HepG2 (cell line): ENCODE measurements around the gene PPAN. TPM values are rescaled to one million over a fixed set of nuclear protein-coding genes. Genes with fewer than 3 reads are reported as not detected.

ENCODE experiments used
- BRD4 ChIP-seq: sonication (generic); formaldehyde crosslinking; IDR thresholded peaks from 2 replicates; pipeline ENCODE4 v1.4.0; 2020; ENCODE audit warnings: missing genetic modification reagents
- CCAR2 ChIP-seq: fragments of 200-400 bp; formaldehyde crosslinking; optimal IDR thresholded peaks from 2 replicates; pipeline ENCODE3; 2018; ENCODE audit warnings: low read depth, mild to moderate bottlenecking, low read length, moderate library complexity
- ESRRA ChIP-seq: sonication (generic); formaldehyde crosslinking; IDR thresholded peaks from 2 replicates; pipeline ENCODE4 v1.5.1; 2020; ENCODE audit warnings: mild to moderate bottlenecking, low read depth, missing genetic modification reagents
- GATA4 ChIP-seq: sonication (generic); IDR thresholded peaks from 2 replicates; pipeline ENCODE4 v1.6.1; 2016; ENCODE audit warnings: antibody characterized with exemption, low read depth, borderline replicate concordance
- HDAC2 ChIP-seq: sonication (generic); formaldehyde crosslinking; IDR thresholded peaks from 2 replicates; pipeline ENCODE4 v1.4.0; 2020; ENCODE audit warnings: missing genetic modification reagents
- HNF4G ChIP-seq, 2 experiments: sonication (generic) in 1 of 2; formaldehyde crosslinking in 1 of 2; IDR thresholded peaks; 2 replicates each; pipeline versions ENCODE4 v1.4.0 to v1.6.1; 2011 to 2020; ENCODE audit warnings: borderline replicate concordance in 2 of 2, low read depth in 2 of 2, mild to moderate bottlenecking in 2 of 2, low read length in 1 of 2, missing genetic modification reagents in 1 of 2, moderate library complexity in 1 of 2
- KDM1A ChIP-seq: IDR thresholded peaks from 2 replicates; pipeline ENCODE4 v1.6.1; 2016; ENCODE audit warnings: missing compliant biosample characterization
- KDM6A ChIP-seq: IDR thresholded peaks from 2 replicates; pipeline ENCODE4 v1.6.1; 2016; ENCODE audit warnings: low read depth
- POGZ ChIP-seq: sonication (generic); formaldehyde crosslinking; IDR thresholded peaks from 2 replicates; pipeline ENCODE4 v1.4.0; 2020; ENCODE audit warnings: mild to moderate bottlenecking, missing genetic modification reagents
- RARA ChIP-seq: IDR thresholded peaks from 2 replicates; pipeline ENCODE4 v1.6.1; 2016; ENCODE audit warnings: missing genetic modification reagents, missing compliant biosample characterization
- SIX1 ChIP-seq: sonication (generic); formaldehyde crosslinking; IDR thresholded peaks from 2 replicates; pipeline ENCODE4 v1.4.0; 2020; ENCODE audit warnings: missing genetic modification reagents, borderline replicate concordance
- TCF7 ChIP-seq: sonication (generic); IDR thresholded peaks from 2 replicates; pipeline ENCODE4 v1.6.1; 2016; ENCODE audit warnings: antibody characterized with exemption, low read depth
- TEAD3 ChIP-seq: optimal IDR thresholded peaks from 2 replicates; pipeline ENCODE3; 2016; ENCODE audit warnings: borderline replicate concordance
- U2AF1 ChIP-seq: fragments of 200-400 bp; formaldehyde crosslinking; optimal IDR thresholded peaks from 2 replicates; pipeline ENCODE3; 2017; ENCODE audit warnings: mild to moderate bottlenecking, low read depth, low read length
- XBP1 ChIP-seq: sonication (generic); formaldehyde crosslinking; IDR thresholded peaks from 2 replicates; pipeline ENCODE4 v1.5.0; 2020; ENCODE audit warnings: missing genetic modification reagents
- ZNF333 ChIP-seq: sonication (generic); formaldehyde crosslinking; IDR thresholded peaks from 2 replicates; pipeline ENCODE4 v1.4.0; 2020; ENCODE audit warnings: mild to moderate bottlenecking, missing genetic modification reagents, borderline replicate concordance
- ZNF503 ChIP-seq: sonication (generic); formaldehyde crosslinking; IDR thresholded peaks from 2 replicates; pipeline ENCODE4 v1.4.0; 2020; ENCODE audit warnings: missing genetic modification reagents
- polyA plus RNA-seq, 8 experiments: library from polyadenylated mRNA; depleted of rRNA in 3 of 8; stranded (reverse) in 7 of 8; unstranded in 1 of 8; fragments of >200 nt; fragmentation: Illumina TruSeq in 4 of 8; extraction: Trizol in 4 of 8; gene quantifications; 2 replicates each; pipeline versions ENCODE4 v1.2.1 to v1.2.3, GENCODE V29; 2011 to 2016; ENCODE audit warnings: low read depth in 4 of 8, missing spikeins in 1 of 8, mixed read lengths in 1 of 8; ENCODE audit not compliant: insufficient read depth in 1 of 8
- total RNA-seq, 5 experiments: library from RNA; depleted of rRNA; stranded (reverse); fragments of >200 nt; fragmentation: Illumina TruSeq; extraction: Trizol; gene quantifications; 2 replicates each; pipeline ENCODE4 v1.2.3, GENCODE V29; 2016; ENCODE audit warnings: low read depth in 1 of 5
- TF ChIP-seq, protein P1 (sequence below): sonication (generic); formaldehyde crosslinking; IDR thresholded peaks from 2 replicates; pipeline ENCODE4 v1.5.1; 2020; ENCODE audit warnings: missing genetic modification reagents, mild to moderate bottlenecking, borderline replicate concordance
- TF ChIP-seq, protein P2 (sequence below): sonication (generic); formaldehyde crosslinking; IDR thresholded peaks from 2 replicates; pipeline ENCODE4 v1.4.0; 2020; ENCODE audit warnings: missing genetic modification reagents, borderline replicate concordance

PPAN gene
- total and polyA plus RNA-seq, 2 of the 13 experiments (the other 11 are each of a cell fraction or from before 2014, with no cell fraction given), result 36.2 to 41.9 TPM

DNA sequence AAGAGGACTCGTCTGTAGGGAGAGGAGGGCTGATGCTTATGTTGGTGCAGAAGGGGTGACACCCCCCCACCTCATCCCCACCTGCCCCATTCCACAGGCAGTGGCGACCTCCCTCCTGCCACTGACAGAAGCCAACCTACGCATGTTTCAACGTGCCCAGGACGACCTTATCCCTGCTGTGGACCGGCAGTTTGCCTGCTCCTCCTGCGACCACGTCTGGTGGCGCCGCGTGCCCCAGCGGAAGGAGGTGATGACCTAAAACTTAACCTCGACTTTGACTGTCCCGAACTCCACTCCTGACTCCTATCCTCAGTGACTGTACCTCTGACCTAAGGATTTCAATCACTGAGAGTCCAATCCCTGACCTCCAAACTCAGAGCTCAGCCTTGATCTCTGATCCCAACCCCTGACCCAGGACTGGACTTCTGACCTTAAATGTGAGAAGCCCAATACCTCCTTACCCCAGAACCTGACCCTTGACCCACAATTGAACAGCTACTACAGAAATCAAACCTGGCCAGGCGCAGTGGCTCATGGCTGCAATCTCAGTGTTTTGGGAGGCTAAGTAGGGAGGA, 16.3 kb upstream of the PPAN start (continued):
- TF ChIP-seq GATA4, result no peak
- no peak for TF ChIP-seq SIX1 (CRISPR knock-in tag)
- TF ChIP-seq KDM6A (CRISPR knock-in tag), result no peak
- peak; percentile 24 for TF ChIP-seq TEAD3 (CRISPR knock-in tag)
- TF ChIP-seq ESRRA (CRISPR knock-in tag), result peak; percentile 58; the same call in 1 of the 2 replicates
- TF ChIP-seq, protein P1, sequence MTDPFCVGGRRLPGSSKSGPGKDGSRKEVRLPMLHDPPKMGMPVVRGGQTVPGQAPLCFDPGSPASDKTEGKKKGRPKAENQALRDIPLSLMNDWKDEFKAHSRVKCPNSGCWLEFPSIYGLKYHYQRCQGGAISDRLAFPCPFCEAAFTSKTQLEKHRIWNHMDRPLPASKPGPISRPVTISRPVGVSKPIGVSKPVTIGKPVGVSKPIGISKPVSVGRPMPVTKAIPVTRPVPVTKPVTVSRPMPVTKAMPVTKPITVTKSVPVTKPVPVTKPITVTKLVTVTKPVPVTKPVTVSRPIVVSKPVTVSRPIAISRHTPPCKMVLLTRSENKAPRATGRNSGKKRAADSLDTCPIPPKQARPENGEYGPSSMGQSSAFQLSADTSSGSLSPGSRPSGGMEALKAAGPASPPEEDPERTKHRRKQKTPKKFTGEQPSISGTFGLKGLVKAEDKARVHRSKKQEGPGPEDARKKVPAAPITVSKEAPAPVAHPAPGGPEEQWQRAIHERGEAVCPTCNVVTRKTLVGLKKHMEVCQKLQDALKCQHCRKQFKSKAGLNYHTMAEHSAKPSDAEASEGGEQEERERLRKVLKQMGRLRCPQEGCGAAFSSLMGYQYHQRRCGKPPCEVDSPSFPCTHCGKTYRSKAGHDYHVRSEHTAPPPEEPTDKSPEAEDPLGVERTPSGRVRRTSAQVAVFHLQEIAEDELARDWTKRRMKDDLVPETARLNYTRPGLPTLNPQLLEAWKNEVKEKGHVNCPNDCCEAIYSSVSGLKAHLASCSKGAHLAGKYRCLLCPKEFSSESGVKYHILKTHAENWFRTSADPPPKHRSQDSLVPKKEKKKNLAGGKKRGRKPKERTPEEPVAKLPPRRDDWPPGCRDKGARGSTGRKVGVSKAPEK (CRISPR knock-in tag), result no peak
- TF ChIP-seq TCF7, result no peak
- TF ChIP-seq RARA (CRISPR knock-in tag), result peak; percentile 37; the same call in 1 of the 2 replicates
- peak; percentile 33; the same call in 1 of the 2 replicates for TF ChIP-seq HDAC2 (CRISPR knock-in tag)
- TF ChIP-seq XBP1 (CRISPR knock-in tag), result no peak
- no peak for TF ChIP-seq U2AF1
- 0 out of 2 replicates have a peak, but pooled peaks have one; percentile 30 for TF ChIP-seq ZNF333
- TF ChIP-seq, protein P2, sequence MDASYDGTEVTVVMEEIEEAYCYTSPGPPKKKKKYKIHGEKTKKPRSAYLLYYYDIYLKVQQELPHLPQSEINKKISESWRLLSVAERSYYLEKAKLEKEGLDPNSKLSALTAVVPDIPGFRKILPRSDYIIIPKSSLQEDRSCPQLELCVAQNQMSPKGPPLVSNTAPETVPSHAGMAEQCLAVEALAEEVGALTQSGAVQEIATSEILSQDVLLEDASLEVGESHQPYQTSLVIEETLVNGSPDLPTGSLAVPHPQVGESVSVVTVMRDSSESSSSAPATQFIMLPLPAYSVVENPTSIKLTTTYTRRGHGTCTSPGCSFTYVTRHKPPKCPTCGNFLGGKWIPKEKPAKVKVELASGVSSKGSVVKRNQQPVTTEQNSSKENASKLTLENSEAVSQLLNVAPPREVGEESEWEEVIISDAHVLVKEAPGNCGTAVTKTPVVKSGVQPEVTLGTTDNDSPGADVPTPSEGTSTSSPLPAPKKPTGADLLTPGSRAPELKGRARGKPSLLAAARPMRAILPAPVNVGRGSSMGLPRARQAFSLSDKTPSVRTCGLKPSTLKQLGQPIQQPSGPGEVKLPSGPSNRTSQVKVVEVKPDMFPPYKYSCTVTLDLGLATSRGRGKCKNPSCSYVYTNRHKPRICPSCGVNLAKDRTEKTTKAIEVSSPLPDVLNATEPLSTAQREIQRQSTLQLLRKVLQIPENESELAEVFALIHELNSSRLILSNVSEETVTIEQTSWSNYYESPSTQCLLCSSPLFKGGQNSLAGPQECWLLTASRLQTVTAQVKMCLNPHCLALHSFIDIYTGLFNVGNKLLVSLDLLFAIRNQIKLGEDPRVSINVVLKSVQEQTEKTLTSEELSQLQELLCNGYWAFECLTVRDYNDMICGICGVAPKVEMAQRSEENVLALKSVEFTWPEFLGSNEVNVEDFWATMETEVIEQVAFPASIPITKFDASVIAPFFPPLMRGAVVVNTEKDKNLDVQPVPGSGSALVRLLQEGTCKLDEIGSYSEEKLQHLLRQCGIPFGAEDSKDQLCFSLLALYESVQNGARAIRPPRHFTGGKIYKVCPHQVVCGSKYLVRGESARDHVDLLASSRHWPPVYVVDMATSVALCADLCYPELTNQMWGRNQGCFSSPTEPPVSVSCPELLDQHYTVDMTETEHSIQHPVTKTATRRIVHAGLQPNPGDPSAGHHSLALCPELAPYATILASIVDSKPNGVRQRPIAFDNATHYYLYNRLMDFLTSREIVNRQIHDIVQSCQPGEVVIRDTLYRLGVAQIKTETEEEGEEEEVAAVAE (CRISPR knock-in tag), result no peak
- TF ChIP-seq CCAR2, result no peak
- TF ChIP-seq ZNF503, result no peak
- no peak for TF ChIP-seq BRD4 (CRISPR knock-in tag)
- no peak for TF ChIP-seq KDM1A (CRISPR knock-in tag)
- TF ChIP-seq HNF4G (IDR thresholded peaks at IDR 0.05; ENCODE audit: borderline replicate concordance, low read depth, low read length), result peak; percentile 78
- no peak for TF ChIP-seq HNF4G (CRISPR knock-in tag; IDR thresholded peaks at IDR 0.05; ENCODE audit: borderline replicate concordance, low read depth)
- TF ChIP-seq POGZ (CRISPR knock-in tag), result no peak
